GM19438 (cell line): ENCODE data around the gene GXYLT2.

ENCODE experiments used
- ATAC-seq: cut with Tn5 transposase; IDR thresholded peaks from one replicate; pipeline ENCODE4 v1.9.1; 2021; ENCODE audit warnings: low read depth; ENCODE audit not compliant: unreplicated experiment

Gene GXYLT2

GRCh38 chr3:73007992-73008712 is 120.3 kb downstream of the GXYLT2 start:
- no peak for ATAC-seq

GRCh38 chr3:73009008-73009407 is 121.2 kb downstream of the GXYLT2 start:
- no peak for ATAC-seq

GRCh38 chr3:73009750-73010149 is 121.9 kb downstream of the GXYLT2 start:
- ATAC-seq = no peak

GRCh38 chr3:73010158-73010557 is 122.3 kb downstream of the GXYLT2 start:
- ATAC-seq = no peak

GRCh38 chr3:73018298-73018697 is 130.5 kb downstream of the GXYLT2 start:
- no peak for ATAC-seq

- no peak for ATAC-seq
Measured at GRCh38 chr3:73018790-73019441, 131.1 kb downstream of the GXYLT2 start.

GRCh38 chr3:73021301-73021835 is 133.5 kb downstream of the GXYLT2 start:
- no peak for ATAC-seq

- ATAC-seq = no peak
Measured at GRCh38 chr3:73024836-73025235, 137.0 kb downstream of the GXYLT2 start.

GRCh38 chr3:73026111-73026759 is 138.4 kb downstream of the GXYLT2 start:
- ATAC-seq = no peak
